LoVo (cell line): Measurements from ENCODE around the gene CSTB.

Experiments used
- DNase-seq: peaks from one replicate; pipeline ENCODE4 v3.0.0-alpha.2; 2016; ENCODE audit warnings: low spot score

The CSTB gene

DNA sequence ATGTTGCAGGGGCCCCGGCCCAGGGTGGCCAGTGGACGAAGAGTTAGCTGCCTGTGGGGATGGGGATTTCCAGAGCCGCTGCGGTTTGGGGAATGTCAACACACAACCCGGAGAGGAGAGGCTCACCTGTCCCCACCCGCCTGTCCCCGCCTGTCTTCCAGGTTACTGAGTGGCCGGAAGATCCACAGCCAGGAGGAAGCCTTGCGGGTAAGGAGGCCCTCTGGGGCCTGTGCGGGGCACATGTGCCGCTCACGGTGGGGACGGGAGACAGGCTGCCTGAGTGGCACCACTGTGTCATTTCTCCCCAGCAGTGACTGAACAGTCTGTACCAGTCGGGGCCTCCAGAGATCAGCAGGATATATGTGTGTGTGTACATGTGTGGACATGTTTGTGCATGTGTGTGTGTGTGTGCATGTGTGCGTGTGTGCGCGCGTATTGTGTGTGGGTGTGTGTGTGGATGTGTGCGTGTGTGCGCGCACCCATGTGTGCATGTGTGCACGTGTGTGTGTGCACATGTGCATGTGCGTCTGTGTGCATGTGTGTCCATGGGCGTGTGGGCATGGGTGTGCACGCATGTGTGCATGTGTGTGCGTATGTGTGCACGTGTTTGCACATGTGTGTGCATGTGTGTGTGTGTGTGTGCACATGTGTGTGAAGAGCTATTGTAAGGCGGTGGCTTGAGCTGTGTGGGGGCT, 25.6 kb downstream of the CSTB start:
- DNase-seq: no peak

DNA sequence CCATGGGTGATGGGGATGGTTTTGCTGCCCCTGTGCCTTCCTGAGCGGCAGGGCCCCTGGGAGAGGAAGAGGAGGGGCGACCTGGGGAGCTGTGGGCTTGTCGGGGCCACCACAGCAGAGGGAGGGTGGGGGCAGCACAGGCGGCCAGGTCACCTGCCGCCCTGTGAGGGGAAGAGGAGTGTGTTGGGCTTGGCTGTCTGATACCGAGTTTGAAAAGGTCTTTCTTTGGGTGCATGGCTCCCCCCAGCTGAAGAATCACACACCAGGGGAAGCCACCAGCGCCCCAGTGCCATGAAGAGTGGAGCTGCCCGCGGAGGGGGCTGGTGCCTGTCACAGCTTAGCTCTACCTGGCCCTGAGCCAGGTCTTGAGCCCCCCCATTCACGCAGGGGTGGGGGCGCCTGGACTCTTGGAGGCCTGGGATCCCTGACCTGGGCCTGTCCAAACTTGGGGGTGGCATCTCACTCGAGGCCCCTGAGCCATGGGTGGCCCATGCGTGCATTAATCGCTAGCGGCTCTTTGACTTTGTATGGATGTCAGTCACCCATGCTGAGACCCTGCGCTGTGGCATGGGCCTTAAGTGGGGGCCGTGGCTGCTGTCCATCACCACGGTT, 26.4 kb downstream of the CSTB start:
- no peak for DNase-seq

DNA sequence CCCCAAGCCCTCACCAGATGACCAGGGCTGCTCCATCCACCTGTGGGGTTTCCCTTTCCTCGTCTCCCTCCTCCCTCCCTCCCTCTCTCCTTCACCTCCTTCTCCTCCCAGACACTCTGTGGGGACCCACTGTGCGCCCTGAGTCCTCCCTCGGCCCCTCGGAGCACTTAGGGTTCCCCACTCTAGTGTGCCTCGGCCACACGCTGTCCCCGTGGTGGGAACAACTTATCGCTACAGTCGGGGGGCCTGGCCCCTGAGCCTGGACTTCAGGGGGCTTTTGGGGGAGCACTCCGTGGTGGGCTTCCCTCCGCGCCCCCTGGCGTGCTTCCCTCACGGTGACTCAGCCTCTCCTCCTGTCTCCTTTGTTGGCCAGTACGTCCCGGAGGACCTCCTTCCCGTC, 27.5 kb downstream of the CSTB start:
- DNase-seq: no peak

DNA sequence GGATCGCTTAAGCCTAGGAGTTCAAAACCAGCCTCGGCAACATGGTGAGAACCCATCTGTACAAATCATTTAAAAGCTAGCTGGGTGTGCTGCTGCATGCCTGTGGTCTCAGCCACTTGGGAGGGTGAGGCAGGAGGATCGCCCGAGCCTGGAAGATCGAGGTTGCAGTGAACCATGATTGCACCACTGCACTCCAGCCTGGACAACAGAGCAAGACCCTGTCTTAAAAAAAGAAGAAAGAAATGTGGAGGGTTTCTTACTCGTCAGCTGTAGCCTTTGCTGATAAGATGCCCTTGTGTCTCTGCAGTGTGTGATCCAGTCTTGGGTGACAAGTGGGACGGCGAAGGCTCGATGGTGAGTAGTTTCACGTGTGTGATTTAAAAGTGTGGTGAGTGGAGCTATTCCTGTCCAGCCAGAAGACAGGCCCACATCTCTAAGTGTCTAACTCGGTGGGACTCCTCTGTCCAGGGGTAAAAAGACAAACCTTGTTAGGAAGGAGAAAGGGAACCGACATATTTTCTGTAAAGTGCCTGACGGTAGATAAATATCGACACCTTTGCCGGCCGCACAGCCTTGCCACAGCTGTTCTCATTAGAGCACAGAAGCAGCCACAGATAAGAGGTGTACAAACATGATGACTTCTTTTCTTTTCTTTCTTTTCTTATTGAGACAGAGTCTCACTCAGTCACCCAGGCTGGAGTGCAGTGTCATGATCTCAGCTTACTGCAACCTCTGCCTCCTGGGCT, 30.2 kb downstream of the CSTB start:
- no peak for DNase-seq

DNA sequence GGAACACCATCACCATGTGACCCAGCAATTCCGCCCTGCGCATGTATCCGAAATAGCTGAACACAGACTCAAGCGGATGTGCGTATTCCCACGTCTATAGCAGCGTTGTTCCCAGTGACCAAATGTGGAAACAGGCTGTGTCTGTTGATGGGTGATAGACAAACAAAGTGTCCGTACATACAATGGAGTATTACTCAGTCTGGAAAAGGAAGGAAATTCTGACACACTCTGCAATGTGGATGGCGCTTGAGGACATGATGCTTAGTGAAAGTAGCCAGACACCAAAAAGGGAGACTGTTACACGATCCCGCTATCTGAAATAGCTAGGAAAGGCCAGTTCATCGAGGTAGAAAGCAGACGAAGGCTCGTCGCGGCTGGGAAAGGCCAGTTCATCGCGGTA, 31.4 kb downstream of the CSTB start:
- DNase-seq: no peak

DNA sequence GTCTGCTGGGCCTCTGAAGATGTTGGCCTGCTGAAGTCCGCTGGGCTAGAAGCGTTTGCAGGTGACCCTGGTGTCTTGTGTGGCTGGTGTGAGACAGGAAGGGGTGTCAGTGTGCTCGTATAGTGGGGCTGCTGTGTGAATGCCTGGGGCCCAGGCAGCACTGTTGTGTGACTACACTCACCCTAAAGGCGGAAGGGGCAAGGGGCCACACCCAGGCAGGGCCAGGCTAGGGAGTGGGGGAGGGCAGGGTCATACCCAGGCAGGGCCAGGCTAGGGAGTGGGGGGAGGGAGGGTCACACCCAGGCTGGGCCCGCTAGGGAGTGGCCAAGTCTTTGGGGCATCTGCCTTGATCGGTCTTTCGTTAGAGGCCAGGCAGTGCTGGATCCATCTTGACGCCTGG, 32.2 kb downstream of the CSTB start:
- DNase-seq: no peak

DNA sequence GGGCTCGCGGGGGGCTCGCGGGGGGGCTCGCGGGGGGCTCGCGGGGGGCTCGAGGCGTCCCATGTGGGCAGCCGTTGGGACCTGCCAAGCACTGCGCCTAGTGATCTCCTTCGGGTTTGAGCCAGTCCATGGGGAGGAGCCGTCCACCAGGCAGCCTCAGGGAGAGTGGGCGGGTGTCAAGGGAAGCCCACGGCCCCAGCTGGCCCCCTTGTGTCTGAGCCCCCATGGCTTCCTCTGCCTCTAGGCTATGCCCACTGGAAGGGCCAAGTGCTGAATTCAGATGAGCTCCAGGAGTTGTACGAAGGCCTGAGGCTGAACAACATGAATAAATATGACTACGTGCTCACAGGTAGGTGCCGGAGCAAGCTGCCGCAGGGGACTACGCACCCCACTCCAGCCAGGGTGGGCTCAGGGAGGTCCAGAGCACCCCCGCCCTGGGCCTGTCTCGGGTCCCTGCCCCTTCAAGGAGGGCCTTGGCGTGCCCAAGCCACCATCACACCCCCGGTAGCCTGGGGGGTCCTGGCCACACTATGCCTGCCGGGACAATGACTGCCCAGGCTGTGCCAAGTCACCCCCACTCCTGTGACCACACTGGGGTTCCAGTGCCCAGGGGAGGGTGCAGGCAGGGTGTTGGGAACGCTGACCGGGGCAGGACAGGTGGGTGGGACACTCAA, 34.5 kb downstream of the CSTB start:
- DNase-seq: no peak

DNA sequence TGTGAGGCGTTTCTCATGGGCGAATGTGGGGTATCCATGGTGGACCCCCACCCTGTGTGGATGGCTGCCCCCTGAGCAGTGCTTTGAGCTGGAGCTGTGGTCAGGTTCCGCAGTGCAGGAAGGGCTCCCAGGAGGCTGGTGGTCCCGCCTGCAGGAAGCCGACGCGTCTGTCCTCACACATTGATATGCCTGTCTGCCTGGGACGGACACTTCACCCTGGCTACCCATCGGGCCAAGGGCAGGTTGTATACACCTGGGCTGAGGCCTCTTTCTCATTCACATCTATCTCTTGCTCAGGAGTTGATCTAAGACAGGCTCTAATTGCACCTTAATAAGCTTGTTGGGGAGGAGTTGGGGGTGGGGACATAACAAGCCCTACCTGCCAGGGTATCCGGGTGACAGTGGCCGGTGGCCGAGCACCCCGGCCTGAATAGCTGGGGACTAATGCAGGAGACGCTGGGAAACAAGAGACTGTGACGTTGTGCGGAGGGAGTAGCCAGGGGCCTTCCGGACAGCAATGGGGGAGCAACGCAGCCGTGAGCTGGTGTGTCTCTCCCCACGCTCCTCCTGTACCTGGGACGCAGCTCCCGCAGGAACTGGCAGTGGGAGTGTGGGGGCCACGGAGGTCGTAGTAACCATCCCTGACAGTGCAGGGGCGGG, 35.5 kb downstream of the CSTB start:
- no peak for DNase-seq

DNA sequence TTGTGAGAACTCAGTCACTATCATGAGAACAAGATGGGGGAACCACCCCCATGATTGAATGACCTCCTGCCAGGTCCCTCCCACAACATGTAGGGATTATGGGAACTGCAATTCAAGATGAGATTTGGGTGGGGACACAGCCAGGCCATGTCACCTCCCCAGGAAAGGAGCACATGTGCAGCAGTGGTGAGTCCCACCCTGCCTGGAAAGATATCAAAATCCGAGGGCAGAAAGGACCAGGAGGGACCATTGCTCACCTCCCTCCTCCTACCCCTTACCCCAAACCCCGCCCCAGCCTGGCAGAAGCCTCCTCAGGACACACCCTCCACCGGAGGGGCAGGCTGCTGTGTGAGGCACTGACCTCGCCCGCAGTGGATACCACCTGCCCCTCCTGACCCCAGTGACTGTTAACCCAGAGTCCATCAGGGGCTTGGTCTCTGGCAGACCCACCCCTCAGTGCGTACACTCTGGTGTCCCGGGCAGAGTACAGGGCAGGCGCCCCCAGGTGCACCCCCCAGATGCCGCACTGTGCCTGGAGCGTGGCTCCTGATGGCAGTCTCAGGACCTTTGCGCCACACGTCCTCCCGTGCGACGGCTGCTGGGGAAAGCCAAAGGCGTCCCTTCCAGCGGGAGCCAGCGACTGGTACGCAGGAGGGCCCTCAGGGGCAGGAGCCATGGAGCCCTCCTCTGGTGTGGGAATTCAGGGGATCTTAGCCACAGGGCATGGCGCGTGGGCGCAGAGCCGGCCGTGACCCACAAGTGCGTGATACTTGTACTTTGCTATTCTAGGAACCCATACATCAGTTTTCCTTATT, 36.3 kb downstream of the CSTB start:
- DNase-seq: no peak

DNA sequence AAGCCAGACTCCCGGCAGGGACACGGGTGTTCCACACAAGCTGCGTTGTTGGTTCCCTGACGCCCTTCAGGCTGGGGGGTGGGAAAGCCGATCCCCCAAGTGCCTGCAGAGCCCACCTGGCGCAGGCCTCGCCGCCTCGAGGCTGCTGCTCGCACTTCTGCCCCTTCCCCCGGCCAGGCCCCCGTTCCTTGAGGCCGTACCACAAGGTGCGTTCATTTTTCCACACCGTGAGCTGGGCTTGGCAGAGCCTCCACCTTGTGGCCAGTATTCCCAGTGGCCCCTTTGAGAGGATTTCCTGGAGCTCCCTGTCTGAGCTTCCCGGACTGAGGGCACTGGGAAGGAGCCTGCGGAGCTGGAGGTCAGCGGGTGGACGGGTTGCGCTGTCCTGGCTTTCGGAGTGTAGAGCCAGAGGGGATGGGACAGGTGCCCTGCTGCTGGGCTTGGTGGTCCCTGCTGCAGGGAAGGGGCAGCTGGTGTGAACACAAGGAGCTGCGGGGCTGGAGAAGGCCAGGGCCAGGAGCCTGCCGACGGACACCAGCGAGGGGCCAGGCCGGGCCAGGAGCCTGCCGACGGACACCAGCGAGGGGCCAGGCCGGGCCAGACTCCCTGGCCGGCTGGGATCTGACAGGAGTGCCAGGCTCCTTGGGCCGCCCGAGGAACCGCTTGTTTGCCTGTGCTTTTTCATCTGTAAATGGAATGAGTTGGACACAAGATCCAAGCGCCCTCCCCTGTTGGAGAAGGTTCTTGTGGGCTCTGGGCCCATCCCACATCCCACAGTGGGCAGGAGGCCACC, 38.8 kb downstream of the CSTB start:
- no peak for DNase-seq

DNA sequence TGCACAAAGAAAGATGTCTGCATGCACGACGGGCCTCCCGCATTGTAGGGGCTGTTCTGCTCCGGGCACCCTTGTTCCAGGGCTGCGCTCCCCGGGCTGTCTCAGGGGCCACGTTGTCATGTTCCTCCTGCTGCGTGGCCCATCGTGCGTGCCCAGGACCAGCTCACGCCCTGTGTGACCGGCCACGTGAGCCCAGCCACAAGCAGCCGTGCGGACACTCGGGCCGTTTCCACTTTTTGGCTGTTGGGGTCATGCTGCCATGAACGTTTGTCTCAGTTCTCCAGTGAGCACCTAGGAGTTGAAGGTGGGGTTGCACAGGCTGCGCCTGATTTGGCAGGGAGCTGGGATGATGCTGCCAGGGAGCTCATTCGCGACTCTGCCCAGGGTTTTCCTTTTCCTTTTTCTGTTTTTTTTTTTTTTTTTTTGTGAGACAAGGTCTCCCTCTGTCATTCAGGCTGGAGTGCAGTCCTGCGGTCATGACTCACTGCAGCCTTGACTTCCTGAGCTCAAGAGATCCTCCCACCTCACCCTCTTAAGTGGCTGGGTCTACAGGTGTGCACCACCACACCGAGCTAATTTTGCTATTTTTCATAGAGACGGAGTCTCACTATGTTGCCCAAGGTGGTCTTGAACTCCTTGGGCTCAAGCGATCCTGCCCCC, 39.8 kb downstream of the CSTB start:
- no peak for DNase-seq

DNA sequence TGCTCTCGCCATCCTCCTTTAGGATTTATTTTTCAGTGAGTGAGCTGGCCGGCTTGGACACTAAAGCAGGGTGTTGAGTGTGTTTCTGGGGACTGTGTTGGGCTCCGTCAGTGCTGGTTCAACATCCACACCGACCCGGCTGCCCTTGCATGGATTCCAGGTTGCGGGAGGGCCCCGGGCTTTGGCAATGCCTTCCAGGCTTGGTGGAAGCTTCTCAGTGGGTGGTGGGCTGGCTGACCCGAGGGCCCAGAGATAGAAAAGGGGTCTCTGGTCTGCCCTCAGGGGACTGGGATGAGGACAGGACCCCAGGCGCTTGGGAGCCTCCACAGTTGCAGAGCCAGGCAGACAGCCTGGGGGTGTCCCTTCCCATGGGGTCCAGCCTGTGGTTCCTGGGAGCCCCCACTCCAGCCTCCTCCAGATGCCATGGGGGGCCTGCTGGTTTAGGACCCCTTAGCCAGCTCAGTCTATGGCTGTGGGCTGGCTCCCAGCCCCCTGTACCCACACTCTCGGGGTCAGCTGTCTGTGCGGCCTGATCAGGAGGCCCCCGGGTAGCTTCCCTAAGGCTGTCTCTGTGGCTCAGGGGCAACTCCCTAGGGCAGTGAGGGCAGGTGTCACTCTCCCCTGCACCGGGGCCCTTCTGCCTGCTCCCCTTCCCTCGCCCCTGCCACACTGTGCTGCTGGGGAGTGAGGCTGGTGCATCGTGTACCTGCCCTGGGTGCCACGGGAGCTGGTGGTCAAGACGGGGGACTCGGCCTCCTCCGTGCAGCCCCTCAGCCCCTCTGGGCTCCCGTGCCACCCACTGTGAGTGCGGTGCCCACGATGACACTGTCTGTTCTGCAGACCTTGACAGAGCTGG, 40.6 kb downstream of the CSTB start:
- DNase-seq: no peak

DNA sequence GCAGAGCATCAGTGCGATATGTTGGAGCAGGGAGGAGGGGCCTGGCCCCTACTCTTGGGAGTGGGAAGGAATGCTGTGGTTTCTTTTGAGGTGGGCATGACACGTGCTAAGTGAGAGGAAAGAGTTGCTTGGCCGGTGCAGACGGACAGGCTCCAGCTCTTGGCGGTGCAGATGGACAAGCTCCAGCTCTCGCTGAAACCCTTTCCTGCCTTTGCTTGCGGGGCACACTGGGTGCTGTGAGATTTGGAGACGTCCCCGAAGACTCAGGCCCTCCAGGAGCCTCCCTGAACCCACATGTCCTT, 41.2 kb downstream of the CSTB start:
- no peak for DNase-seq

DNA sequence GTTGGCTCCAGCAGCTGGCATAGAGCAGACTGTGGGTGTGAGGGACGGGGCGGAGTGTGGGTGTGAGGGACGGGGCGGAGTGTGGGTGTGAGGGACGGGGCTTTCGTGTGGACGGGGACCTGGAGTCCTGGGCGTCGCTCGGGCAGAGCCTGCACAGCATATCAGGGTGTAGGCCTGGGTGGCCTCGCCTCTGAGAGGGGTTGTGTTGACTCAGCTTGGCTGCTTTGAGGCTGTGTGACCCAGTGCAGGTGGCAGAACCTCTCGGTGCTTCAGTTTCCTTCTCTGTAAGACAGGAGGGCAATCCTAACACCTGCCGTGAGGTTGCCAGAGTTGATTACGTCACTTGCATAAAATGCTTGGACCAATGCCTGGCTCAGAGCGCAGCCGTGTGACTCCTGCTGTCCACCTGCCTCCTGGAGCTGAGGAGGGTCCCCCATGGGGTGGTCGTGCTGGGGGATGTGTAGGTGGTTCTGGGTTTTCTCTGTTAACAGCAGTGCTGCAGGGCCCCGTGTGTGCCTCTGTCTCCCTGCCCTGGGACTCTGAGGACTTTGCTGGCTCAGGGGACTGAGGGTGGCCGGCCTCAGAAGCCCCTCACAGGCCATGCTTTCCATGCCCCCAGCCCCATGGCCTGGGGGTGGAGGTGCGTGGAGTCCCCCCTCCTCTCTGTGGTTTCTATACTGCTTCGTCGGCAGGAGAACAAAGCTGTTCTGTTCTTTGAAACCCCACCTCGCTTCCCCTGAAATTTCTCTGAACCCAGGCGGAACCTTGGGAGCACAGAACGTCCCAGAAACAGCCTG, 41.8 kb downstream of the CSTB start:
- no peak for DNase-seq

DNA sequence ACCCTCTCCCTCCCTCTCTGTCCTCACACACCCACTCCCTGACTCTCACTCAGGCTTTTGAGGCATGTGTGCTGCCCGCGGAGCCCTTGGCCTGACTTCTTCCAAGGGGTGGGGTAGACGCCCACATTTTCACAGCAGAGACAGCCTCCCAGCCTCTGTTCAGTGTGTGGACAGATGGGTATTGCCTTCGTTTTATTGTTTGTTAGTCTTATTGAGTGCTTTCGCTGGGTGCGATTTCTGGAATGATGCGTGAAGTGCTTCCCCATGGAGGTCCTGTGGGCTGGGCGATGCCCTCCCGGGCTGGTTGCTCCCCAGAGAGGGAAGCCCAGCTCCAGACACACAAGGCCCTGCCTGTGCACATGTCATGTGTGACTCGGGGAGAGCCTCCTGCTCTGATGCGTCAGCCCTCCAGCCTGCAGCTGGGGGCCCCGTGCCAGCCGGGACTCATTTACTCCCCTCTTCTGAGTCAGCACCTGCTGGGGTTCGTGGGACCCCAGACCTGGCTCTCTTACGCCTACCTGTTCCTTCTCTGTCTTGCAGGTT, 42.5 kb downstream of the CSTB start:
- DNase-seq: no peak

DNA sequence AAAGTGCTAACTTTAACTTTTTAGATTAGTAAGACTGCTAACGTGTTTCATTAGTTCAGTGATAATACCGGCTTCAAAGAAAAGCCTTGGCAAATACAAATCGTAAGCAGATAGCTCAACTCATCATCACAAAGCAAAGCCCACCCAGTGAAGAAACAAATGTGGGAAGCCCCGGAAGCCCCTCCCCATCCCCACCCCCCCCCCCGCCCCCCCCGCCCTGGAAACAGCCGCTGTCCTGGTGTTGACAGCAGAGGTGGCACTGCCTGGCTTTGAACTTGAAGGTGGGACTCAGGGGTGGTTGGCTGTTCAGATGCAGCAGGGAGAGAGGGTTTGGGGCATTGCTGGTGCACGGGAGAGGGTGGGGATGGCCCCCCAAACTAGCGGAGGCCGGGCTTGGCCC, 43.0 kb downstream of the CSTB start:
- DNase-seq: no peak

DNA sequence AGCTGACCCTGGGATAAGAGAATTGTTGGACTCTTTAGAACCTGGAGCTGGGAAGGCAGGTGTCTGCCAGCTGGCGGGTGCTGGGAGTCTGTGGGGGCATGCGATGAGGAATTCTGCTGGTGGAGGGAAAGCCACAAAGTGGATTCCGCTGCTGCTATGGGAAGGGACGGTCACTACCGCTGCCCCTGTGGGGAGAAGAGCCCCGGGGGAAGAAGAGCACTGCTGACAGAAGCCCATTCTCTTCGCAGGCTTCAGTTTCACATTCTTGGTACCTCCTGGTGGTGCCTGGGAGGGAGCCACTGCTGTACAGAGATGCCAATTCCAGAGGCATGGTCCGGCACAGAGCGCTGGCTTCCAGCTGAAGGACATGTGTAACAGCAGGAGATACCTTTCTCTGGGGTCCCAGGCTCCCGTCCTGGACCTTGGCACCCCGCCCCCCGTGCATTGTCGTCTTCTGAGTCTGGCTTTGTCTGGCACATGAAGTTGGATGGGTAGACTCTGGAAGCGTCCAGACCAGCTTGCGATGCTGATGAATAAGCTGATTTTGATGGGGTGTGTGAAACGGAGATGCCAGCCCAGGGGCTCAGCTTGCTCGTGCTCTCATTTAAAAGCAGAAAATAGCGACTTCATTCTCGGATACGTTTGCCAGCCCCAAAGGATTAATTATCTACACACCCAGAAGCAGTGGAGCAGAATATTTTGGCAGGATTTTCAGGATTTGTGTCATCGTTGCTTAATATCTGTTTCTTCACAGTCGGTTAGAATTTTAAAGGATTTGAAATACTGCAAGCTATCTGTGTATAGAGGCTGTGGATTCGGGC, 44.0 kb downstream of the CSTB start:
- no peak for DNase-seq
